Lung (tissue), 12 donors: ENCODE results near the gene TSBP1. TPM values are rescaled to one million over a fixed set of nuclear protein-coding genes. Genes with fewer than 3 reads are reported as not detected.
"Not testable (repeated sequence)": the region's sequence is repeated elsewhere in the genome, so short reads cannot be mapped to it uniquely, and the experiment has no call there.

Experiments
- ATAC-seq: fragments of 200-7000 bp; cut with Tn5 transposase; one replicate; pipeline ENCODE4 v1.9.1; 2020; ENCODE audit warnings: moderate number of reproducible peaks; ENCODE audit not compliant: insufficient read depth, low FRiP score
- DNase-seq, 3 donors: peaks; one replicate each; pipeline ENCODE4 v3.0.0-alpha.2; 2013 to 2017
- H3K27ac ChIP-seq, 2 donors: one replicate each; pipeline ENCODE4 v1.5.1; 2013; ENCODE audit warnings: mild to moderate bottlenecking in 2 of 2, moderate library complexity in 2 of 2, control low read depth in 1 of 2, inconsistent platforms in 1 of 2, low read depth in 1 of 2, low read length in 1 of 2
- H3K27me3 ChIP-seq, 3 donors: one replicate each; pipeline ENCODE4 v1.5.1; 2013; ENCODE audit warnings: low read length in 2 of 3; ENCODE audit not compliant: control insufficient read depth in 3 of 3, insufficient read depth in 3 of 3
- H3K36me3 ChIP-seq, 4 donors: one replicate each; pipeline ENCODE4 v1.5.1; 2013; ENCODE audit warnings: low read length in 4 of 4, mild to moderate bottlenecking in 1 of 4, moderate library complexity in 1 of 4; ENCODE audit not compliant: control insufficient read depth in 4 of 4, insufficient read depth in 4 of 4
- H3K4me1 ChIP-seq, 5 donors: one replicate each; pipeline ENCODE4 v1.5.1; 2013; ENCODE audit warnings: low read length in 5 of 5, mild to moderate bottlenecking in 2 of 5, moderate library complexity in 1 of 5; ENCODE audit not compliant: control insufficient read depth in 5 of 5, insufficient read depth in 5 of 5
- H3K4me3 ChIP-seq: one replicate; pipeline ENCODE4 v1.5.1; 2013; ENCODE audit warnings: mild to moderate bottlenecking, control low read depth, moderate library complexity
- H3K9ac ChIP-seq, 2 donors: one replicate each; pipeline ENCODE4 v1.5.1; 2013; ENCODE audit warnings: low read length in 2 of 2, control low read depth in 1 of 2; ENCODE audit not compliant: insufficient read depth in 1 of 2
- H3K9me3 ChIP-seq, 4 donors: one replicate each; pipeline ENCODE4 v1.5.1; 2013; ENCODE audit warnings: low read length in 3 of 4, mild to moderate bottlenecking in 1 of 4, moderate library complexity in 1 of 4; ENCODE audit not compliant: control insufficient read depth in 4 of 4, insufficient read depth in 3 of 4
- WGBS, 2 donors: extraction: QIAGEN DNeasy Blood & Tissue Kit; methylation state at CpG; one replicate each; pipeline ENCODE4 v1.1.7; 2013; 5-methylcytosine and 5-hydroxymethylcytosine counted together
- polyA plus RNA-seq, 2 donors: library from polyadenylated mRNA; stranded (reverse); fragments of 200-250 nt; gene quantifications; one replicate each; pipeline ENCODE4 v1.2.1, GENCODE V29; 2013
- total RNA-seq, 2 donors: library from RNA; depleted of rRNA in 1 of 2; stranded (reverse); fragments of >200 nt in 1 of 2; gene quantifications; one replicate each; pipeline ENCODE4 v1.2.1, GENCODE V29; 2014 to 2021
- TF ChIP-seq, protein P1 (sequence below): IDR thresholded peaks from 2 replicates; pipeline ENCODE4 v1.5.1; 2012; ENCODE audit warnings: mild to moderate bottlenecking; ENCODE audit errors: control extremely low read depth, extremely low read depth
- donor health status: control.
- donor health status: control.
- donor health status: Bipolar disorder and iron deficiency.
- donor health status: healthy.
- donor health status: DM: yes; HTN: yes; CAD: no.

TSBP1 gene
- total and polyA plus RNA-seq, 4 donors: not detected

- no peak overlapping the region for H3K4me3 ChIP-seq
- no peak for ATAC-seq
- TF ChIP-seq, protein P1, sequence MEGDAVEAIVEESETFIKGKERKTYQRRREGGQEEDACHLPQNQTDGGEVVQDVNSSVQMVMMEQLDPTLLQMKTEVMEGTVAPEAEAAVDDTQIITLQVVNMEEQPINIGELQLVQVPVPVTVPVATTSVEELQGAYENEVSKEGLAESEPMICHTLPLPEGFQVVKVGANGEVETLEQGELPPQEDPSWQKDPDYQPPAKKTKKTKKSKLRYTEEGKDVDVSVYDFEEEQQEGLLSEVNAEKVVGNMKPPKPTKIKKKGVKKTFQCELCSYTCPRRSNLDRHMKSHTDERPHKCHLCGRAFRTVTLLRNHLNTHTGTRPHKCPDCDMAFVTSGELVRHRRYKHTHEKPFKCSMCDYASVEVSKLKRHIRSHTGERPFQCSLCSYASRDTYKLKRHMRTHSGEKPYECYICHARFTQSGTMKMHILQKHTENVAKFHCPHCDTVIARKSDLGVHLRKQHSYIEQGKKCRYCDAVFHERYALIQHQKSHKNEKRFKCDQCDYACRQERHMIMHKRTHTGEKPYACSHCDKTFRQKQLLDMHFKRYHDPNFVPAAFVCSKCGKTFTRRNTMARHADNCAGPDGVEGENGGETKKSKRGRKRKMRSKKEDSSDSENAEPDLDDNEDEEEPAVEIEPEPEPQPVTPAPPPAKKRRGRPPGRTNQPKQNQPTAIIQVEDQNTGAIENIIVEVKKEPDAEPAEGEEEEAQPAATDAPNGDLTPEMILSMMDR: no peak
- WGBS, 2 donors: 93 to 98% methylated on average over 1 of the region's 1 CpG
- H3K9ac ChIP-seq: no peak overlapping the region
- no peaks in the 10 kb centered on the region for H3K27me3 ChIP-seq
- H3K36me3 ChIP-seq: no peaks in the 10 kb centered on the region
- no peaks in the 10 kb centered on the region for H3K4me1 ChIP-seq
- no peaks in the 10 kb centered on the region for H3K9me3 ChIP-seq
- DNase-seq: no peak
- H3K27ac ChIP-seq: no peak overlapping the region
Measured at GRCh38 chr6:32313964-32314363, 57.7 kb downstream of the TSBP1 start.

GRCh38 chr6:32298632-32299336 is 72.9 kb downstream of the TSBP1 start:
- H3K9ac ChIP-seq: no peak overlapping the region
- DNase-seq: no peak
- TF ChIP-seq, protein P1: no peak
- no peak overlapping the region for H3K4me3 ChIP-seq
- H3K9me3 ChIP-seq: no peaks in the 10 kb centered on the region
- no peaks in the 10 kb centered on the region for H3K4me1 ChIP-seq
- no peaks in the 10 kb centered on the region for H3K27me3 ChIP-seq
- WGBS, 2 donors: 46 to 84% methylated on average over 3 of the region's 3 CpGs
- no peak for ATAC-seq
- H3K36me3 ChIP-seq: no peaks in the 10 kb centered on the region
- H3K27ac ChIP-seq: no peak overlapping the region

DNA sequence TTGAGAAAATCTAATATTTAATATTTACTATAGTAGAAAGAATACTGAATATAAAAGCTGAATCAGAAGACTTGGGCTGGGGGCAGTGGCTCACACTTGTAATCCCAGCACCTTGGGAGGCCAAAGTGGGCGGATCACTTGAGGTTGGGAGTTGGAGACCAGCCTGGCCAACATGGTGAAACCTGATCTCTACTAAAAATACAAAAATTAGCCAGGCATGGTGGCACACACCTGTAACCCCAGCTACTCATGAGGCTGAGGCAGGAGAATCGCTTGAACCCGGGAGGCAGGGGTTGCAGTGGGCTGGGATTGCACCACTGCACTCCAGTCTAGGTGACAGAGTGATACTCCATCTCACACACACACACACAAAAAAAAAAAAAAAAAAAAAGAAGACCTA is 76.7 kb downstream of the TSBP1 start:
- not testable (repeated sequence) for H3K27ac ChIP-seq, H3K27me3 ChIP-seq, H3K36me3 ChIP-seq, ATAC-seq, H3K9ac ChIP-seq, H3K4me3 ChIP-seq, H3K4me1 ChIP-seq, H3K9me3 ChIP-seq, DNase-seq
- 94 to 96% methylated on average over 3 of the region's 3 CpGs for WGBS, 2 donors

DNA sequence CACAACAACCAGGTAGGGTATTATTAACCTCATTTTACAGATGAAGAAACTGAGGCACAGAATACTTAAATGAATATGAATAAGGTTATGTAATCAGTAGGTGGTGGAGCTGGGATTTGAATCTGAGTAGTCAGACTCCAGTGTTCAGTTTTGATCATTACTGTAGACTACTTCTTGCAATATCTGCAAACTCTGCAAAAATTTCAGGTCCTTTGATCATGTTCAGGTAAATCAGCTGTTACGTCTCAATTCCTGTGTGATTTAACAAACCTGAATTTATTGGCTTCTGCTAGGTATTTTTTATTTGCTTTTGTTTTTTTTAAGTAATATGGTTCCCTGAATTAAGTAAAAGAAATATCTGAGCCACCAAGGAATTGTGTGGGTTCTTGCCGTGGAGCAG is 77.1 kb downstream of the TSBP1 start:
- no peaks in the 10 kb centered on the region for H3K4me1 ChIP-seq
- H3K9me3 ChIP-seq: no peaks in the 10 kb centered on the region
- peaks cover 0 to 6% (median 0%) of the 10 kb centered on the region in 3 donors for H3K27me3 ChIP-seq
- ATAC-seq: no peak
- WGBS, 2 donors: 49 to 97% methylated on average over 2 of the region's 2 CpGs
- H3K9ac ChIP-seq: no peak overlapping the region
- no peak overlapping the region for H3K4me3 ChIP-seq
- no peak for DNase-seq
- TF ChIP-seq, protein P1: no peak
- no peak overlapping the region for H3K27ac ChIP-seq
- H3K36me3 ChIP-seq: no peaks in the 10 kb centered on the region
